Skeletal muscle tissue (tissue), 4 donors: Measurements from ENCODE around the gene C10orf71. TPM values are rescaled to one million over a fixed set of nuclear protein-coding genes. Genes with fewer than 3 reads are reported as not detected.

Experiments used
- H3K27ac ChIP-seq: one replicate; pipeline ENCODE4 v1.7.0; 2013; ENCODE audit warnings: mild to moderate bottlenecking, low read depth, low read length, inconsistent platforms
- H3K27me3 ChIP-seq, 3 donors: one replicate each; pipeline ENCODE4 v1.7.0; 2013; ENCODE audit warnings: low read length in 3 of 3; ENCODE audit not compliant: control insufficient read depth in 3 of 3, insufficient read depth in 3 of 3
- H3K36me3 ChIP-seq, 3 donors: one replicate each; pipeline ENCODE4 v1.7.0; 2013; ENCODE audit warnings: low read length in 3 of 3; ENCODE audit not compliant: control insufficient read depth in 3 of 3, insufficient read depth in 3 of 3
- H3K4me1 ChIP-seq, 3 donors: one replicate each; pipeline ENCODE4 v1.7.0; 2013; ENCODE audit warnings: low read length in 3 of 3, mild to moderate bottlenecking in 3 of 3; ENCODE audit not compliant: control insufficient read depth in 3 of 3, insufficient read depth in 3 of 3
- H3K4me3 ChIP-seq, 3 donors: one replicate each; pipeline ENCODE4 v1.7.0; 2013; ENCODE audit warnings: low read length in 3 of 3
- H3K9ac ChIP-seq, 3 donors: one replicate each; pipeline ENCODE4 v1.7.0; 2013; ENCODE audit warnings: low read length in 3 of 3, mild to moderate bottlenecking in 3 of 3, moderate library complexity in 2 of 3, low read depth in 1 of 3
- H3K9me3 ChIP-seq, 3 donors: one replicate each; pipeline ENCODE4 v1.7.0; 2013; ENCODE audit warnings: low read length in 3 of 3; ENCODE audit not compliant: control insufficient read depth in 3 of 3
- total RNA-seq: library from RNA; depleted of rRNA; stranded (reverse); fragments of >200 nt; gene quantifications from one replicate; pipeline ENCODE4 v1.2.3, GENCODE V29; 2014
- donor health status: Osteomylitis.

C10orf71 gene
- total RNA-seq, 1 donor from 2014 or later, result 4.7 TPM

DNA sequence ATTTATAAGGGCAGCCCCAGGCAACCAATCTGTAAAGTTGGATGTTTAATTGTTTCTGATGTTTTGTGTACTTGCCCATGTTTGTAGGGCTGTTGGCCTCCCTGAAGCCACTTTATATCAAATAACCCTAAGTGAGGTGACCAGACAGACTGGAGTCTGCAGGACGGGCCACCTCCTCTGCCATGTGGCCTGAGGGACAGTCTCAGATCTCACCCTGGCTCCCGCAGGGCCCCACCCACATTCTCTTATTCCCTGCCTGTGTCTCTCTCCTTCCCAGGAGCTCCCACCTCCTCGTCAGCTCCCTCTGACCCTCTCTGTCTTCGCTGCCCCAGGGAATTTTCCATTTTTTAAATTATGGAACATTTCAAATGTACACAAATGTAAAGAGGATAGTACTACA, 9.5 kb upstream of the C10orf71 start:
- Histone ChIP-seq H3K27me3 (no peaks in the 10 kb centered on the region), H3K4me1 (peaks cover 34 to 57% (median 54%) of the 10 kb centered on the region in 3 donors), H3K9me3 (no peaks in the 10 kb centered on the region), H3K36me3 (no peaks in the 10 kb centered on the region), H3K4me3 (no peak overlapping the region), H3K27ac (no peak overlapping the region), H3K9ac (no peak overlapping the region)

DNA sequence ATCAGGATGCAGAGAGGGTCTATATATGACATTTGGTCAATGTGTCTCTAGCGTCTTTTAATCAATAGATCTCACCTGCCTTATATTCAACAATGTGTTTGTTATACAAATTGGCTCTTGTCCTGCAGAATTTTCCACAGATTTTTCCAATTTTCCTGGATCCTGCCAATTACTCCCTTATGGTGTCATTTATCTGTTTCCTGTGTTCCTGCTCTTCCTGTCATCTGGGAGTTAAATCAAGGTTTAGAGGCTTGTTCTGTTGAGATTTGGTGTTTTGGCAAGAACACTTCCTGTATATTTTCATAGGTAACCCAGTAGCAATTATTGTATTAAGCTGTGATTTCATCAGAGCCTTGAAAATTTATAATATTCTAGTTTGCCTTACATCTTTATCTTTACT, 8.8 kb upstream of the C10orf71 start:
- Histone ChIP-seq H3K9ac (no peak overlapping the region), H3K27ac (no peak overlapping the region), H3K27me3 (no peaks in the 10 kb centered on the region), H3K9me3 (no peaks in the 10 kb centered on the region), H3K4me3 (no peak overlapping the region), H3K4me1 (peaks cover 40 to 59% (median 59%) of the 10 kb centered on the region in 3 donors), H3K36me3 (no peaks in the 10 kb centered on the region)

DNA sequence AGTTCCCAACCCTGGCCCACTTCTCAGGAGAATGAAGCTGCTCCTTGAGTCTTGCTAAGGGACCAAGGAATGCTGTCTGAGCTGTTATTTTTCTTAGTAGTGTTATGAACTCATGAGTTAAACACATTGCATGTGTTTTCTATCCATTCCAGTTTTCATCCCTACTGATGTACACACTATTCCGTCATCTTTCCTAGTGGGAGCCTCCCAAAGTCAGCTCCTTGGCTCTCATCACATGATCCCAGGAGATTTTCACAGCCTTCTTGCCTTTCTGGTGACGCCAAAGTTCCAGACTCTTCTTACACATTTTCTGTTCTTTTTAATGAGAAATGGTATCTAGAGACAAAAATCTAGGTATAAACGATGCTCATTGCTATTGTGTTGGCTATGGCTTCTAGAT, 8.4 kb upstream of the C10orf71 start:
- no peaks in the 10 kb centered on the region for H3K9me3 ChIP-seq
- no peak overlapping the region for H3K9ac ChIP-seq
- H3K4me3 ChIP-seq, result no peak overlapping the region
- no peak overlapping the region for H3K27ac ChIP-seq
- H3K4me1 ChIP-seq, result peaks cover 45 to 63% (median 61%) of the 10 kb centered on the region in 3 donors
- no peaks in the 10 kb centered on the region for H3K27me3 ChIP-seq
- no peaks in the 10 kb centered on the region for H3K36me3 ChIP-seq

DNA sequence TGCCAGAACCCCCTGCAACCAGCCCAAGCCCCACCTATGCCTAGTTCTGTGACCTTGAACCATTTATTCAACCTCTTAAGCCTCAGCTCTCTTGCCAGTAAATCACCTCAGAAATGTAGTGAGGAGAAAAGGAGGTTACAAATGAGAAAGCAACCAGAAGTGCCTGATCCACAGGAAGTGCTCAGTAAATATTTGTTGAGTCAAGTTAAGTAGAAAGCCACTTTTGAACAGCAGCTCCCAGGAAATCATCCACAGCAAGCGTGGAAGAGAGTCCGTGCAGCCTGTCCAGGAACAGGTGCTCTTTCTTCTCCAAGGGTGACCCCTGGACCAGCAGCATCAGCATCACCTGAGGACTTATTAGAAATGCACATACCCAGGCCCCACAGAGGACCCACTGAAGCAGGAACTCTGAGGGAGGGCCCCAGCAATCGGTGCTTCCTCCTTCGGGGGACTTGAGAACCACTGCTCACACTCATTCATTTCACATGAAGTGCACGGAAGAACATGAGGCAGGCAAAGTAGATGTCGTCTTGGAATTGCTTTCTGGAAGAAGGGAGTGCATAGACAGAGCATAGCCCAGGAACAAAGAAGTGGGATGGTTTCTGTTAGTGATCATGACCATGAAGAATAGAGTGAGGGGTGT, 6.3 kb upstream of the C10orf71 start:
- no peaks in the 10 kb centered on the region for H3K9me3 ChIP-seq
- no peak overlapping the region for H3K4me3 ChIP-seq
- no peak overlapping the region for H3K27ac ChIP-seq
- no peak overlapping the region for H3K9ac ChIP-seq
- H3K36me3 ChIP-seq, result no peaks in the 10 kb centered on the region
- no peaks in the 10 kb centered on the region for H3K27me3 ChIP-seq
- H3K4me1 ChIP-seq, result peaks cover 39 to 66% (median 65%) of the 10 kb centered on the region in 3 donors

DNA sequence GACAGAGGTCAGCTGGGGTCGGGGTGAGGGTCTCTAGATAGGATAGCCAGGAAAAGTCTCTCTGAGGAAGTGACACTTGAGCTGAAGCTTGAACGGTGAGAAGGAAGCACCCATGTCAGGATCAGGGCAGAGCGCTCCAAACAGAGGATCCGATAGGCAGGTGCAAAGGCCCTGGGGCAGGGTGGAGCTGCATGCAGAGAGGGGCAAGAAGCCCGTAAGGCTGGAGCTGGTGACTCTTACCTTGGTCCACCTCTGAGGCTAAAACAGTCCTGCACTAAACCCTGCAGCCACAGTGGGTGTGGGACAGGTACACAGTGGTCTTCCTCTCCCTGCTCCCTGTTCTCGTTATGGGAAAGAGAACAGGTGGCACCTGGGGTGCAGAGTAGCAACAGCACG, 5.8 kb upstream of the C10orf71 start:
- Histone ChIP-seq H3K4me3 (no peak overlapping the region), H3K4me1 (peaks cover 37 to 66% (median 62%) of the 10 kb centered on the region in 3 donors), H3K27me3 (no peaks in the 10 kb centered on the region), H3K9me3 (no peaks in the 10 kb centered on the region), H3K27ac (peak overlapping the region; percentile 99), H3K36me3 (no peaks in the 10 kb centered on the region), H3K9ac (no peak overlapping the region)

DNA sequence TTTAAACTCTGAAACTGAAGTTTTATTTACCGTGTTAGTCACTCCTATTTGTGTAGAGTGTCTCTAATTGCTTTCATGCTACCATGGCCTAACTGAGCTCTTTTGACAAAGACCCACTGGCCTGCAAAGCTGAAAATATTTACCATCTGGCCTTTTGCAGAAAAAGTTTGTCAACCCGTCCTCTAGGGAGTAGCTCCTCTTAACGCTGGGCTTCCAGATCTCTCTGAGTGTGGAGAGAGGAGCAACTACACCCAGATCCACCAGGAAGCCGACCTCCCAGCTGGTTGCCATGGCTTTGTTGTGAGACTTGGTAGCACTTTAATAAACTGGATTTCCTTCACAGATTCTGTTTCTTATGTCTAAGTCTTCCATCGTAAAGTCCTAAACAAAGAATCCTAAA, 4.2 kb upstream of the C10orf71 start:
- H3K9ac ChIP-seq, result peak overlapping the region in 1 of 3 donors; percentile 98
- peak overlapping the region in 1 of 3 donors; percentile 4 for H3K4me3 ChIP-seq
- H3K36me3 ChIP-seq, result peaks cover 0 to 7% (median 0%) of the 10 kb centered on the region in 3 donors
- H3K27me3 ChIP-seq, result no peaks in the 10 kb centered on the region
- peak overlapping the region; percentile 99 for H3K27ac ChIP-seq
- H3K9me3 ChIP-seq, result no peaks in the 10 kb centered on the region
- peaks cover 37 to 62% (median 54%) of the 10 kb centered on the region in 3 donors for H3K4me1 ChIP-seq

DNA sequence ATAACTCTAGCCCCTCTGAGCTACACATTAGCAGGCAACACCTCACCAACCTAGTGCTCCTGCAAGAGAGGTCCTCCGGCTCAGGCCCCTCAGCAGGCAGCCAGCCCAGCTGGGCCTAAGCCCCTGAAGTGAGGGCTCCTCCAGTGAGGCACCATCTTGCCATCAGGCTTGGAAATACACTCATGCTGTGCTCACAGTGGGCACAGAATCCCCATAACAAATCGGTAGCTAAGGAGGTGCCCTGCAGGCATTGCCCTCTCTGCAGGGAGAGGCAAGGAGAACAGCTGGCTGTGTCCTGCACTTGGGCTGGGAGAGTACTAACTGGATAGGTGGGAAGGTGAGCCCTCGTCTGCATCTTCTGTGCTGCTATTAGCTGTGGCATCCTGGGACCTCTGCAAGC, 3.7 kb upstream of the C10orf71 start:
- Histone ChIP-seq H3K36me3 (peaks cover 0 to 8% (median 0%) of the 10 kb centered on the region in 3 donors), H3K9me3 (no peaks in the 10 kb centered on the region), H3K4me3 (peak overlapping the region in 1 of 3 donors; percentile 4), H3K27me3 (no peaks in the 10 kb centered on the region), H3K4me1 (peaks cover 41 to 63% (median 54%) of the 10 kb centered on the region in 3 donors), H3K9ac (peak overlapping the region; percentile 11 to 98 (median 16)), H3K27ac (peak overlapping the region; percentile 99)

DNA sequence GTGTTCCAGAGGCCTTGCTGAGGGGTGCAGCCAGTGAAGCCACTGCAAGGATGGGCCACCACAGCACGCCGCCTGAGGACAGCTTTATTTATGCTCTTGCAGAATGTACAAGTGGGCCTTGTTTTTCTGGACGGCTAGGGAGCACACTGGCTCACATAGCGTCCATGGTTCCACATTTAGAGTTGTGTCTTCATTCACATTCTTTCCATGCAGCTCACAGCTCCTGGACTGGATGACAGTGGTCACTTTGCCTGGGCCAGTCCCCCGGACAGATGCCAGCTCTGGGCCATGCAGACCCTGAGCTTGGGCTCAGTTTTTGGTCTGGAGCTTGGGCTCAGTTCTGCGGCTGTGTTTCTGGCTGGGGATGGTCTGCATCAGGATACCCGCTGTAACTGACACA, 2.6 kb upstream of the C10orf71 start:
- Histone ChIP-seq H3K9me3 (no peaks in the 10 kb centered on the region), H3K4me1 (peaks cover 52 to 71% (median 61%) of the 10 kb centered on the region in 3 donors), H3K36me3 (peaks cover 0 to 16% (median 0%) of the 10 kb centered on the region in 3 donors), H3K4me3 (peak overlapping the region in 2 of 3 donors; percentile 95 to 97), H3K27me3 (no peaks in the 10 kb centered on the region), H3K9ac (peak overlapping the region; percentile 95 to 99 (median 98)), H3K27ac (peak overlapping the region; percentile 99)

DNA sequence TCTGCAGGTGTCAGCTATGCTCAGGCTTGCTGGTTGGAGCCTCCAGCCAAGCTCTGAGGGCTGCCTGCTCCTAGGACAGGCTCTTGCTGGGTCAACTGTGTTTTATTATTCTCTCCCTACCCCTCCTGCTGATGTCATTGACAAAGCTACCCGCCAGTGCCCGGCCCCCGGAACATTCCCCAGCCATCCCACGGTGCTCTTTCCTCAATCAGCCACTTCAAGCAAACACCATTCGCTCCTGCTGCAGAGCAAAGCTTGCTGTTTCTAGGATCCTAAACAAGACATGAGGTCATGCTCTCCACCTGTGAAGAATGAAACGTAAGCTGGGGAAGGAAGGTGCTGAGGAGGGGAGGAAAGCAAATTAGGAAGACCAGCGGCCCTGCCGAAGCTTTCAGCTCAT, 2.1 kb upstream of the C10orf71 start:
- Histone ChIP-seq H3K4me1 (peaks cover 56 to 76% (median 64%) of the 10 kb centered on the region in 3 donors), H3K4me3 (peak overlapping the region; percentile 68 to 97 (median 95)), H3K27ac (peak overlapping the region; percentile 99)

DNA sequence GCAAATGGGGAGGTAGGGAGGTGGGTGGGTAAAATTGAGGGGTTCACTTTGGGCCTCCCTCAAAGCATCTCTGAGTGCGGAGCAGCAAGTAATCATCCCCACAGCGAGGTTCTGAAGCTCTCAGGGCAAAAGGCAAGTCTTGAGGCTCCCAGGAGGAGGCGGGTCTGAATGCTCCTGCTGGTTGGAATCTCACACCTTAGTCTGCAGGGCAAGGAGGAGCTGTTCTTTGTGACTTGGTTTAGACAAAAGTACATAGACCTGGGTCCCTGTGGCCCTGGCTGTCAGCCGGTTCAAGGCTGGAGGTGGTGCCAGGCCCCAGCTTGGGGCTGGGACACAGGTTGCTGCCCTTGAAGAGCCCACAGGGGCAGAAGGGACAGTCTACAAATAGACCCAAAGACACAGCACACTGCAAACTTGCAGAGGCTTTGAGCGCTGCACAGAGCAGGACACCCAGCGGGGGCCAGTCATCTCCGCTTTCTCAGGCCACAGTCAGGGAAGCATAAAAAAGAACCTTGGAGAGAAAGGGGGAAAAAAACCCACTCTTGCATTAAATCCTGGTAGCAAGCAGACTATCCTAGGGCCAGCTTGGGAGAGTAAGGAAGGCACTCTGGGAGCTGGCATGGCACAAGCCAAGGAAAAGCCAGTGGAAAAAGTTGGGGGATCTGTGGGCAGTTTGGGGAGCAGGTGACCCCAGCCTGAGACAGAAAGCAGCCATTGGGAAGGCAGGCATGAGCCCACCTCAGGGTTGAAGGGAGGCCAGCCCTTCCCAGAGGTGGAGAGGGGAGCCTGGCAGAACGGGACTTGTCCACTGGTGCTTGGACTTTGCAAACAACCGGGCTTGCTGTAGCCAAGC, 926 bp upstream of the C10orf71 start:
- Histone ChIP-seq H3K9ac (peak overlapping the region; percentile 95 to 99 (median 98)), H3K4me1 (peaks cover 67 to 83% (median 70%) of the 10 kb centered on the region in 3 donors), H3K27ac (peak overlapping the region; percentile 99)

More for the DNA sequence above, 2.1 kb upstream of the C10orf71 start:
- Histone ChIP-seq H3K36me3 (peaks cover 0 to 21% (median 1%) of the 10 kb centered on the region in 3 donors), H3K9me3 (no peaks in the 10 kb centered on the region), H3K9ac (peak overlapping the region; percentile 95 to 99 (median 98)), H3K27me3 (no peaks in the 10 kb centered on the region)

More for the DNA sequence above, 926 bp upstream of the C10orf71 start:
- no peaks in the 10 kb centered on the region for H3K27me3 ChIP-seq
- H3K4me3 ChIP-seq, result peak overlapping the region; percentile 68 to 97 (median 95)
- H3K9me3 ChIP-seq, result no peaks in the 10 kb centered on the region
- H3K36me3 ChIP-seq, result peaks cover 1 to 31% (median 4%) of the 10 kb centered on the region in 3 donors
